Esophagus muscularis mucosa (tissue), 3 donors: ENCODE data around the gene PTF1A.

Source experiments
- CTCF ChIP-seq, 3 experiments: fragments of 200-600 bp in 2 of 3; fragments of 450-650 bp in 1 of 3; sonication (generic) in 2 of 3; IDR thresholded peaks; one replicate each; pipeline ENCODE4 v1.5.1; 2017 to 2019; ENCODE audit warnings: antibody characterized with exemption in 3 of 3, mild to moderate bottlenecking in 2 of 3, moderate library complexity in 1 of 3
- POLR2A ChIP-seq: fragments of 450-650 bp; IDR thresholded peaks from one replicate; pipeline ENCODE4 v1.6.1; 2017; ENCODE audit warnings: antibody characterized with exemption, moderate library complexity, mild to moderate bottlenecking, low read depth

DNA sequence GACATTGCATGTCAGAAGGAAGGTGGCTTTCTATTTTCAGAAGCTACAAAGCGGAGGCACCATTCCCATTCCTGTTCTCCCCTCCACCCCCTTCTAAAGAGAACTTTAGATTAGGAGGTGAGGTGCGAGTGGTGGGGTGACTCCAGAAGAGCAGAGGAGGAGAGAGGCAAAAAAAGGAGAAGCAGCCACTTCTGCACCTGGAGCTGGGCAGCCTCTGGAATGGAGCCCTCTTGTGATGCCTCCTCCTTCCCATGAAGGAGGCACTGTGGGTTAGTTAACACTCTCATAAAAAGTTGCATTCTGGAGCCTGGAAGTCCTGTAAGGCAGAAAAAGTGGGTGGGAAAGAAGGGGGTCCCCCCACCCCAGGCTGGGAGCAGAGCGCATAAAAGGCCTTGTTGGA, 4.8 kb downstream of the PTF1A start:
- no peak for TF ChIP-seq CTCF (IDR thresholded peaks at IDR 0.05)
- TF ChIP-seq POLR2A: no peak
